ENCODE measurements around the gene PCDHGA1. TPM values are rescaled to one million over a fixed set of nuclear protein-coding genes. Genes with fewer than 3 reads are reported as not detected.
"Not testable (repeated sequence)": the region's sequence is repeated elsewhere in the genome, so short reads cannot be mapped to it uniquely, and the experiment has no call there.

PCDHGA1 gene
- total RNA-seq, 1 experiment from 2014 or later = 0.04 TPM

GRCh38 chr5:141392429-141393198 lies 62.3 kb downstream of the PCDHGA1 start, which contains the start of gene PCDHGA8:
Gene PCDHGA8 (plus strand): TSS chr5:141392633. CDS start chr5:141392814, 181 bp downstream.
- Histone ChIP-seq H3K9ac (ENCODE audit: low read length) (no peak within 1 kb of the TSS), H3K36me3 (ENCODE audit: low read depth, low read length) (no peaks in the 10 kb centered on the region), H3K9me2 (replicated peaks; ENCODE audit: low read length) (no peaks in the 10 kb centered on the region), H3K4me1 (ENCODE audit: insufficient read depth, low read length) (no peaks in the 10 kb centered on the region), H3K27ac (ENCODE audit: low read length) (no peak within 1 kb of the TSS), H3K4me3 (ENCODE audit: low read length) (no peak within 1 kb of the TSS), H3K9me3 (ENCODE audit: low read length) (0 out of 2 replicates have a peak, but pooled peaks cover 6% of the 10 kb centered on the region), H3F3A (ENCODE audit: low read length, unreplicated experiment) (no peaks in the 10 kb centered on the region), H4K20me1 (ENCODE audit: low read length) (no peaks in the 10 kb centered on the region), H2AFZ (ENCODE audit: low read length) (no peak within 1 kb of the TSS), H3K27me3 (ENCODE audit: low read length) (no peaks in the 10 kb centered on the region), H3K4me2 (ENCODE audit: low read length) (no peak within 1 kb of the TSS), H3K79me2 (ENCODE audit: low read length) (no peaks in the 10 kb centered on the region)
- ATAC-seq = no peak
- CTCF ChIA-PET = no interaction called here
- POLR2A ChIA-PET (ENCODE audit: unreplicated experiment) = no interaction called here
- TF ChIP-seq EZH2phosphoT487 (IDR thresholded peaks at IDR 0.05; ENCODE audit: borderline replicate concordance, low read length) (no peak), CTCF (conservative IDR thresholded peaks at IDR 0.05; ENCODE audit: low read depth, low read length) (no peak), EZH2 (IDR thresholded peaks at IDR 0.05; ENCODE audit: low read length, unreplicated experiment) (no peak)
- intact Hi-C loops (cut with micrococcal nuclease) = no loop called here
- BruUV-seq (replicated peaks) = no TSS peak
- DNase-seq = no peak

GRCh38 chr5:141393267-141393666 lies 63.0 kb downstream of the PCDHGA1 start:
- Histone ChIP-seq H3K9me3 (ENCODE audit: low read length) (0 out of 2 replicates have a peak, but pooled peaks cover 6% of the 10 kb centered on the region), H3F3A (ENCODE audit: low read length, unreplicated experiment) (no peaks in the 10 kb centered on the region), H4K20me1 (ENCODE audit: low read length) (no peaks in the 10 kb centered on the region), H3K4me2 (ENCODE audit: low read length) (no peak overlapping the region), H2AFZ (ENCODE audit: low read length) (no peak overlapping the region), H3K79me2 (ENCODE audit: low read length) (no peaks in the 10 kb centered on the region), H3K4me1 (ENCODE audit: insufficient read depth, low read length) (no peaks in the 10 kb centered on the region), H3K27ac (ENCODE audit: low read length) (no peak overlapping the region), H3K27me3 (ENCODE audit: low read length) (no peaks in the 10 kb centered on the region), H3K9me2 (replicated peaks; ENCODE audit: low read length) (no peaks in the 10 kb centered on the region), H3K4me3 (ENCODE audit: low read length) (no peak overlapping the region), H3K9ac (ENCODE audit: low read length) (no peak overlapping the region), H3K36me3 (ENCODE audit: low read depth, low read length) (no peaks in the 10 kb centered on the region)
- no peak for TF ChIP-seq EZH2phosphoT487 (IDR thresholded peaks at IDR 0.05; ENCODE audit: borderline replicate concordance, low read length)
- TF ChIP-seq EZH2 (IDR thresholded peaks at IDR 0.05; ENCODE audit: low read length, unreplicated experiment) = no peak
- TF ChIP-seq CTCF (conservative IDR thresholded peaks at IDR 0.05; ENCODE audit: low read depth, low read length) = no peak
- no peak for ATAC-seq
- DNase-seq = no peak
- intact Hi-C loops (cut with micrococcal nuclease) = no loop called here
- ChIA-PET POLR2A (ENCODE audit: unreplicated experiment) (no interaction called here), CTCF (no interaction called here)
- no TSS peak for BruUV-seq (replicated peaks)

GRCh38 chr5:141394401-141395187 lies 64.3 kb downstream of the PCDHGA1 start:
- H3K27me3 ChIP-seq (ENCODE audit: low read length); H2AFZ ChIP-seq (ENCODE audit: low read length); H3K79me2 ChIP-seq (ENCODE audit: low read length); H3K4me3 ChIP-seq (ENCODE audit: low read length); DNase-seq; H3K27ac ChIP-seq (ENCODE audit: low read length); BruUV-seq (replicated peaks); H4K20me1 ChIP-seq (ENCODE audit: low read length); H3K4me1 ChIP-seq (ENCODE audit: insufficient read depth, low read length); POLR2A ChIA-PET (ENCODE audit: unreplicated experiment); H3K9me3 ChIP-seq (ENCODE audit: low read length); H3K4me2 ChIP-seq (ENCODE audit: low read length); ATAC-seq; H3F3A ChIP-seq (ENCODE audit: low read length, unreplicated experiment); H3K9me2 ChIP-seq (replicated peaks; ENCODE audit: low read length); H3K9ac ChIP-seq (ENCODE audit: low read length); H3K36me3 ChIP-seq (ENCODE audit: low read depth, low read length); CTCF ChIA-PET: not testable (repeated sequence)
- intact Hi-C loops (cut with micrococcal nuclease) = loop anchor here (5.0 kb wide), 1 partner anchor 113 kb away; no protein-coding TSS in a partner anchor
